Measurements from ENCODE around the gene CLEC4G.

The CLEC4G gene

GRCh38 chr19:7720351-7720750 lies 11.6 kb downstream of the CLEC4G start:
- DNase-seq: no peak

- no peak for DNase-seq
These were observed 13.2 kb downstream of the CLEC4G start for GRCh38 chr19:7718668-7719067.

GRCh38 chr19:7716762-7717161 lies 15.1 kb downstream of the CLEC4G start:
- no peak for DNase-seq

GRCh38 chr19:7715671-7716070 lies 16.2 kb downstream of the CLEC4G start:
- no peak for DNase-seq

DNA sequence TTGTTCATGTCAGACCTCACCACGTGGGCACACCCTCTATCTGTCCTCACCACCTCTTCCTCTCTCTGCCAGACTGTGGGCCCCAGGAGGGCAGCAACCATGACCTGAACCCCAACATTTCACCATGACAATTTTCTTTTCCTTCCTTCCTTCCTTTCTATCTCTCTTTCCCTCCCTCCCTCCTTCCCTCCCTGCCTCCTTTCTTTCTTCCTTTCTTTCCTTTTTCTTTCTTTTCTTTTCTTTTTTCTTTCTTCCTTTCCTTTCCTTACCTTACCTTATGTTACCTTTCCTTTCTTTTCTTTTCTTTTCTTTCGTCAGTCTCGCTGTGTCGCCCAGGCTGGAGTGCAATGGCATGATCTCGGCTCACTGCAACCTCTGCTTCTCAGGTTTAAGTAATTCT lies 21.3 kb downstream of the CLEC4G start:
- DNase-seq: no peak

GRCh38 chr19:7709932-7710460 lies 21.9 kb downstream of the CLEC4G start:
- DNase-seq: no peak

DNA sequence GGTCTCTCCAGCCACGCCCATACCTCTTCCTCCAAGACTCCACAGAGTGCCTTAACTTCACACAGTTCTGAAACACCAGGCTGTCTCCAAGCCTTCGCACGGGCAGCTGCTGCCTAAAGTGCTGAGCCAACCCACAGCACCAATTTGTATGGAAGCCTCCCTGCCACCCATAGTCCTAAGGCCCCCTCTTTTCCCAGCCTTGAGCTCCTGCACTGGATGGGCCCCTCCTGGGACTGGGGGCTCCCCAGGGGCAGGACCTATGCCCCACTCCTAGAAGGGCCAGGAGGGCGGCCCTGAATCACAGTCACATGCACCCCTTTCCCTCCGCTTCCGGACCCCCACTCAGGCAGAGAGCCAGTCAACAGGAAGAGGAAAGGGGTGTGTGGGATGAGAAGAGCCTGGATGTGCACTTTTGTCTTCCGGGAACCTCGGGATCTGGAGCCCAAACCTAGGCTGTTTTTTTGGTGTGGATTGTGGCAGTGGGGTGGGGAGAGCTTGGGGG lies 24.9 kb downstream of the CLEC4G start:
- no peak for DNase-seq

DNA sequence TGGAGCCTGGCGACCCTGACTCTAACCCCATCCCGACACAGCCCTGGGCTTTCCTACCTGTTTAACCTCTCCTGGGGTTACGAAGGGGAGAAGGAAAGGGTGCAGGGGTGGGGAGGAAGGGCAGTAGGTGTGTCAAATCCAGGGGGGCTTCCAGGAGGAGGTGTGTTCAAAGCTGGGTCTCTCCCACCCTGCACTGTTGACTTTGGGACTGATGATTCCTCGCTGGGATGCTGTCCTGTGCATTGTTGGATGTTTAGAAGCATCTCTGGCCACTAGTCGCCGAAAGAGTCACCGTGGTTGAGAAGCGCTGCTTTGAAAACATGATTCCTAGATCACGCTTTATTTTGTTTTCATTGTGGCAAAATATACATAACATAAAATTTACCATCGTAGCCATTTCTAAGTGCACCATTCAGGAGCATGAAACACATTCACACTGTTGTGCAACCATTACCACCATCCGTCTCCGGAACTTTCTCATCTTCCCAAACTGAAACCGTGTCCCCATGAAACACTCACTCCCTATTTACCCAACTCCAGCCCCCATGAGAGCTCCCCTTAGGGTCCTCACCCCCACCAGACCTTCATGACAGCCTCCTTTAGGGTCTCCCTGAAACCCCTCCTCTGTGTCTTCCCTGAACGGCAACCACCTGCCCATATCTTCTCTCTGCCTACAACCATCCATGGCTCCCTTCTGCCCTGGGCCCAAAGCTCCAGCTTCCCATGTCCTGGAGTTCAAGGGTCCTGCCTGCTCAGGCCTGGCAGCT lies 25.5 kb downstream of the CLEC4G start:
- DNase-seq: no peak

GRCh38 chr19:7705387-7706187 lies 26.3 kb downstream of the CLEC4G start:
- DNase-seq: peak; percentile 67 to 81

GRCh38 chr19:7704280-7705060 lies 27.4 kb downstream of the CLEC4G start:
- DNase-seq: no peak

- DNase-seq: no peak
These were observed 28.6 kb downstream of the CLEC4G start for GRCh38 chr19:7703332-7703731.

GRCh38 chr19:7701654-7702457 lies 30.1 kb downstream of the CLEC4G start, which contains the start of gene FCER2:
FCER2 (minus strand) TSS chr19:7702131; CDS start chr19:7699760, 2,371 bp downstream.
- DNase-seq: no peak

GRCh38 chr19:7701049-7701653 lies 30.8 kb downstream of the CLEC4G start:
- DNase-seq: no peak

- peak in 1 of 2 experiments; percentile 43 for DNase-seq
These were observed 32.2 kb downstream of the CLEC4G start for GRCh38 chr19:7699417-7700401.

DNA sequence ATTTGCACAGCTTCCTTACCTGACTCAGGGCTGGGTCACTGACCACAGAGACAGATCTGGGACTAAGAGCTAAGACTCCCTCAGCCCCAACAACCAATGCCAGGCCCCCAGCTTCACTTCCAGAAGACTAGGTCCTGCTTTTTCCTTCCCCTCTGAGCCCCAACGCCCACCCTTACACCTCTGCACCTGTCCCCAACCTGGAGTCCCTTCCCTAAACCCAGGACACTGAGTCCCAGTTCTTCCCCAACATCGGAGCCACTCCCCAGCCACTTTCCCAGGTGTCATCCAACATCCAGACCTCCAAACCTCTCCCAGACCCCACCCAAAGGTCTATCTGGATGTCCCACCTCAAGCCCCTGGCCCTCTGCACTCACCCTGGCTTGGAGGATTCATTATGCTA lies 32.9 kb downstream of the CLEC4G start:
- DNase-seq: no peak

DNA sequence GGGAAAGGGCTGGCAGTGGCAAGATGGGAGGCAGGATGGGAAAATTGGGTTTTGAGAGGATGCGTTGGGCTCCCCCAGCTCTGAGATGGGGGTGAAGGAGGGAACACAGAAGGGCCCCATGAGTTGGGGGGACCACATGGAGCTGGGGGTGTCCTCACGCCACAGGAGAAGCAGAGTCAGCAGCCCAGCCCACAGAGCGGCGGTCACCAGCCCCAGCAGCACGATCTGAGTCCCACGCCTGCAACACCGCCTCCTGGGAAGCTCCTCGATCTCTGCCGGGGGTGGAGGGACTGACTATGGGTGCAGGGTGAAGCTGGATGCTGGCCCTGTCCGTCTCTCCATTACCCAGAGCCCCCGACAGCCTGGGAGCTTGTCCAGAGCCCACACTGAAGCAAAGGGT lies 33.3 kb downstream of the CLEC4G start:
- no peak for DNase-seq

- DNase-seq: no peak
These were observed 34.1 kb downstream of the CLEC4G start for GRCh38 chr19:7697721-7698287.

DNA sequence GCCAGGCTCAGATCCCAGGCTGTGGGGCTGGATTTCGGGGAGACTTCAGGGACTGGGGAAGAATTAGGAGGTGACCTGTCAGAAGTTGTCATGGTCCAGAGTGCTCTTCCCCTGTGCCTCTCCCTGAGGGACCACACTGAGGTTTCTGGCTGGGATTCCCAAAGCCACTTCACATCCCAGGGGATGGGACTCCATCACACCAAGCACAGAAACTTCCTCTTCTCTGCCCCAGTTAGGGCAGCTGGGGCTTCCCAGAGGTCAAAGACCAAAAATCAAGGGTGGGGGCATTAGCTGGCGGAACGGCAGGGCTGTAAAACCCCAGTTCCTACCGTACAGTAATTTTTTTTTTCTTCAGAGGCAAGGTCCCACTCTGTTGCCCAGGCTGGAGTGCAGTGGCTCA lies 37.4 kb downstream of the CLEC4G start:
- DNase-seq: no peak

- no peak for DNase-seq
These were observed 39.4 kb downstream of the CLEC4G start for GRCh38 chr19:7692417-7693088.

All from stimulated activated CD4-positive, alpha-beta T cell treated with anti-CD3 and anti-CD28 coated beads, Interleukin-4, amount 100 ng/mL, for 4 hours (primary cell).